H9 (cell line): ENCODE results near the gene CDS2. TPM values are rescaled to one million over a fixed set of nuclear protein-coding genes. Genes with fewer than 3 reads are reported as not detected.

Experiments used
- DNase-seq: peaks from one replicate; pipeline ENCODE4 v3.0.0-alpha.2; 2017
- H2AFZ ChIP-seq: one replicate; pipeline ENCODE4 v1.6.1; 2013; ENCODE audit warnings: mild to moderate bottlenecking, low read length, control low read depth, moderate library complexity
- H2AK5ac ChIP-seq: 2 replicates; pipeline ENCODE4 v1.6.1; 2013; ENCODE audit warnings: low read length, control low read depth, mixed read lengths; ENCODE audit not compliant: insufficient read length
- H2BK120ac ChIP-seq: one replicate; pipeline ENCODE4 v1.6.1; 2013; ENCODE audit warnings: low read depth, mild to moderate bottlenecking, low read length, control low read depth, inconsistent platforms; ENCODE audit not compliant: poor library complexity, severe bottlenecking
- H2BK12ac ChIP-seq: 2 replicates; pipeline ENCODE4 v1.6.1; 2013; ENCODE audit warnings: low read length, control low read depth, mixed read lengths, low read depth; ENCODE audit not compliant: insufficient read length
- H2BK15ac ChIP-seq: 2 replicates; pipeline ENCODE4 v1.6.1; 2013; ENCODE audit warnings: low read depth, low read length, control low read depth
- H2BK20ac ChIP-seq: one replicate; pipeline ENCODE4 v1.6.1; 2013; ENCODE audit warnings: low read depth, mild to moderate bottlenecking, low read length, control low read depth, inconsistent platforms; ENCODE audit not compliant: poor library complexity, severe bottlenecking
- H2BK5ac ChIP-seq: 2 replicates; pipeline ENCODE4 v1.6.1; 2013; ENCODE audit warnings: low read length, control low read depth, mixed read lengths; ENCODE audit not compliant: insufficient read length
- H3K14ac ChIP-seq: 2 replicates; pipeline ENCODE4 v1.6.1; 2013; ENCODE audit warnings: low read length, control low read depth; ENCODE audit not compliant: insufficient read depth
- H3K18ac ChIP-seq: 2 replicates; pipeline ENCODE4 v1.6.1; 2013; ENCODE audit warnings: low read depth, mild to moderate bottlenecking, mixed read lengths, low read length, control low read depth; ENCODE audit not compliant: insufficient read length
- H3K23ac ChIP-seq: 2 replicates; pipeline ENCODE4 v1.6.1; 2013; ENCODE audit warnings: low read length, control low read depth, mixed read lengths, low read depth; ENCODE audit not compliant: insufficient read length
- H3K23me2 ChIP-seq: 2 replicates; pipeline ENCODE4 v1.6.1; 2013; ENCODE audit warnings: low read depth, mild to moderate bottlenecking, mixed read lengths, low read length, control low read depth; ENCODE audit not compliant: insufficient read length, poor library complexity, severe bottlenecking
- H3K27ac ChIP-seq: 2 replicates; pipeline ENCODE4 v1.5.1; 2013; ENCODE audit warnings: low read length, control low read depth, mixed read lengths, low read depth; ENCODE audit not compliant: insufficient read length
- H3K27me3 ChIP-seq: 2 replicates; pipeline ENCODE4 v1.6.1; 2013; ENCODE audit warnings: low read length, control low read depth, inconsistent platforms; ENCODE audit not compliant: insufficient read depth
- H3K4ac ChIP-seq: 2 replicates; pipeline ENCODE4 v1.6.1; 2013; ENCODE audit warnings: low read depth, mild to moderate bottlenecking, control low read depth, inconsistent platforms, low read length, moderate library complexity
- H3K4me1 ChIP-seq: 2 replicates; pipeline ENCODE4 v1.6.1; 2013; ENCODE audit warnings: low read length, control low read depth, inconsistent platforms; ENCODE audit not compliant: insufficient read depth
- H3K4me2 ChIP-seq: 2 replicates; pipeline ENCODE4 v1.6.1; 2013; ENCODE audit warnings: low read length, control low read depth, mixed read lengths; ENCODE audit not compliant: insufficient read length, insufficient read depth
- H3K56ac ChIP-seq: 2 replicates; pipeline ENCODE4 v1.6.1; 2013; ENCODE audit warnings: low read depth, mild to moderate bottlenecking, mixed read lengths, low read length, control low read depth; ENCODE audit not compliant: insufficient read length
- H3K79me1 ChIP-seq: 2 replicates; pipeline ENCODE4 v1.6.1; 2013; ENCODE audit warnings: low read depth, mild to moderate bottlenecking, moderate library complexity, low read length, control low read depth, inconsistent platforms; ENCODE audit not compliant: insufficient read depth, poor library complexity, severe bottlenecking
- H3K79me2 ChIP-seq: 2 replicates; pipeline ENCODE4 v1.6.1; 2013; ENCODE audit warnings: low read length, control low read depth, inconsistent platforms; ENCODE audit not compliant: insufficient read depth
- H3K9ac ChIP-seq: 2 replicates; pipeline ENCODE4 v1.6.1; 2013; ENCODE audit warnings: low read length, control low read depth, mixed read lengths; ENCODE audit not compliant: insufficient read length; ENCODE audit errors: extremely low read depth
- H3K9me3 ChIP-seq: one replicate; pipeline ENCODE4 v1.6.1; 2013; ENCODE audit warnings: low read depth, low read length, inconsistent platforms; ENCODE audit not compliant: control insufficient read depth
- H3T11ph ChIP-seq: one replicate; pipeline ENCODE4 v1.6.1; 2013; ENCODE audit warnings: mild to moderate bottlenecking, low read length, control low read depth, inconsistent platforms
- H4K20me1 ChIP-seq: one replicate; pipeline ENCODE4 v1.6.1; 2013; ENCODE audit not compliant: control insufficient read depth, insufficient read length, insufficient read depth
- H4K5ac ChIP-seq: 2 replicates; pipeline ENCODE4 v1.6.1; 2013; ENCODE audit warnings: low read depth, mild to moderate bottlenecking, mixed read lengths, low read length, control low read depth; ENCODE audit not compliant: insufficient read length
- H4K8ac ChIP-seq: replicated peaks from 2 replicates; pipeline ENCODE4 v1.6.1; 2013; ENCODE audit warnings: low read length, control low read depth, mixed read lengths, low read depth; ENCODE audit not compliant: insufficient read length
- H4K91ac ChIP-seq: 2 replicates; pipeline ENCODE4 v1.6.1; 2013; ENCODE audit warnings: low read depth, mild to moderate bottlenecking, moderate library complexity, mixed read lengths, low read length, control low read depth; ENCODE audit not compliant: insufficient read length
- H3K27ac Mint-ChIP-seq, 3 experiments: 2 replicates in 2 of 3; 3 replicates in 1 of 3; pipeline ENCODE4 v1.8.0; 2020 to 2021; ENCODE audit warnings: mixed read lengths in 3 of 3, mild to moderate bottlenecking in 1 of 3, moderate library complexity in 1 of 3
- H3K27me3 Mint-ChIP-seq: 2 replicates; pipeline ENCODE4 v1.8.0; 2021; ENCODE audit warnings: low read depth, mild to moderate bottlenecking, moderate library complexity, mixed read lengths
- H3K36me3 Mint-ChIP-seq, 3 experiments: 2 replicates in 2 of 3; 3 replicates in 1 of 3; pipeline ENCODE4 v1.8.0; 2020 to 2021; ENCODE audit warnings: low read depth in 3 of 3, mixed read lengths in 3 of 3; ENCODE audit not compliant: insufficient read depth in 1 of 3
- H3K4me1 Mint-ChIP-seq, 2 experiments: 2 replicates each; pipeline ENCODE4 v1.8.0; 2020; ENCODE audit warnings: mixed read lengths in 2 of 2
- H3K4me3 Mint-ChIP-seq, 2 experiments: 2 replicates in 1 of 2; 3 replicates in 1 of 2; pipeline ENCODE4 v1.8.0; 2020 to 2021; ENCODE audit warnings: mild to moderate bottlenecking in 2 of 2, mixed read lengths in 2 of 2, moderate library complexity in 1 of 2
- H3K9me3 Mint-ChIP-seq, 2 experiments: 2 replicates in 1 of 2; 3 replicates in 1 of 2; pipeline ENCODE4 v1.8.0; 2020; ENCODE audit warnings: mild to moderate bottlenecking in 2 of 2, mixed read lengths in 2 of 2, moderate library complexity in 1 of 2
- CTCF ChIP-seq: fragments of 200-600 bp; sonication (generic); conservative IDR thresholded peaks from 3 replicates; pipeline ENCODE4 v1.8.0; 2021; ENCODE audit warnings: antibody characterized with exemption, mild to moderate bottlenecking
- WGBS: extraction: QIAGEN DNeasy Blood & Tissue Kit; methylation state at CpG from one replicate; pipeline ENCODE4 v1.1.7; 2013; ENCODE audit warnings: missing lambda C conversion rate, low lambda C conversion rate, mixed read lengths; ENCODE audit not compliant: insufficient read length; ENCODE audit errors: extremely low coverage; 5-methylcytosine and 5-hydroxymethylcytosine counted together
- total RNA-seq: library from RNA; stranded (reverse); gene quantifications from 2 replicates; pipeline ENCODE4 v1.2.1, GENCODE V29; 2021

The CDS2 gene
- total RNA-seq, 1 experiment from 2014 or later = 63.2 TPM

GRCh38 chr20:5215672-5216304 is 89.0 kb downstream of the CDS2 start:
- Mint-ChIP-seq H3K27me3 (no peaks in the 10 kb centered on the region), H3K36me3 (peaks cover 0 to 5% (median 3%) of the 10 kb centered on the region in 3 experiments; a peak in 3 of 7 replicates), H3K4me1 (peaks cover 17 to 19% of the 10 kb centered on the region in 2 experiments), H3K9me3 (no peaks in the 10 kb centered on the region), H3K27ac (no peak overlapping the region; a peak in 1 of 7 replicates), H3K4me3 (no peak overlapping the region)
- Histone ChIP-seq H3K14ac (no peak overlapping the region), H3K23ac (no peak overlapping the region), H4K8ac (no peak overlapping the region), H2AK5ac (no peak overlapping the region), H3K27me3 (no peaks in the 10 kb centered on the region), H3K9ac (no peak overlapping the region), H3K56ac (no peak overlapping the region), H2BK12ac (no peak overlapping the region), H2AFZ (no peak overlapping the region), H3K4ac (no peak overlapping the region), H3K18ac (no peak overlapping the region), H3K23me2 (no peaks in the 10 kb centered on the region), H2BK120ac (no peak overlapping the region), H4K20me1 (no peaks in the 10 kb centered on the region), H3K27ac (no peak overlapping the region), H3K4me1 (peaks cover 8% of the 10 kb centered on the region; the same call in 1 of the 2 replicates), H2BK20ac (no peak overlapping the region), H2BK15ac (no peak overlapping the region), H3K79me2 (no peaks in the 10 kb centered on the region), H4K91ac (no peak overlapping the region), H3K4me2 (no peak overlapping the region), H2BK5ac (no peak overlapping the region), H3K9me3 (no peaks in the 10 kb centered on the region), H3K79me1 (no peaks in the 10 kb centered on the region), H4K5ac (no peak overlapping the region), H3T11ph (no peak overlapping the region)
- TF ChIP-seq CTCF = no peak
- DNase-seq = no peak
- WGBS = no CpG with 5 or more reads among the region's 4 CpGs
